Hematopoietic multipotent progenitor cell (in vitro differentiated cells): Measurements from ENCODE around the gene PACRG. TPM values are rescaled to one million over a fixed set of nuclear protein-coding genes. Genes with fewer than 3 reads are reported as not detected.

Source experiments
- DNase-seq, 3 donors: peaks; one replicate each; pipeline ENCODE4 v3.0.0-alpha.2; 2011 to 2015; ENCODE audit warnings: low read depth in 2 of 3, low spot score in 2 of 3
- small RNA-seq: library from RNA; depleted of rRNA; stranded (forward); fragments of <200 nt; gene quantifications from one replicate; pipeline ENCODE3, GENCODE V24; 2012
- total RNA-seq: library from RNA; depleted of rRNA; stranded (reverse); fragments of >200 nt; gene quantifications from one replicate; pipeline ENCODE4 v1.2.3, GENCODE V29; 2012

The PACRG gene
- total RNA-seq, 1 donor = 5.7 TPM

GRCh38 chr6:163356743-163357142 is 629.0 kb downstream of the PACRG start:
- no peak for DNase-seq

DNA sequence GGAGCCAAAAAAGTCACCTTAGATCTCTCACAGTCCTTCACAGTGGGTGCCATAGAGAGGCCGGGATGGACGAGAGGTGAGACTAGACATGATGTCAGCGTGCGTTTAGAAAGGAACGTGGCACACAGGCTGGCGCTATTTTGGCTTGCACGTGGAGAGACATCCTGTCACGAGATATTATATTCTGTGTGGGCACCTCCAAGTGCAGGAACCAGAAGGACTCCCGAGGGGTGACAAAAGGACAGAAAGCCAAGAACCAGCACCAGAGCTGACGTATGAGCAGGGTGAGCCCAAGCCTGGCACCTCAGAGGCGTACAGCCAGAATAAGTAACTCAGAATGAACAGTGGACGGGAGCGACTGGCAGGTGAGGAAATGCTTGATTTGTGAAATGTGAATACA is 636.9 kb downstream of the PACRG start:
- no peak for DNase-seq

Small RNAs within 50 kb of the gene (small RNA-seq; reads per million reads assigned to genes)
- gene AL031121.1 (not detected), gene AL590286.1 (not detected)

Other genes starting within 250 kb of the PACRG start
- gene PRKN, start 208 bp upstream of the PACRG start, total RNA-seq = 7.0 TPM